Measurements from ENCODE around the gene GAS7.

The GAS7 gene

GRCh38 chr17:10183931-10184930 is 14.2 kb downstream of the GAS7 start:
- Histone ChIP-seq H2AFZ (ENCODE audit: insufficient read depth, low read length, poor library complexity) (no peak overlapping the region), H3K4me2 (ENCODE audit: low read length) (peak overlapping the region; percentile 1), H2BK5ac (ENCODE audit: low read depth, low read length, poor library complexity) (no peak overlapping the region), H3K4me3 (ENCODE audit: low read depth, low read length) (no peak overlapping the region), H3K4ac (ENCODE audit: low read depth, low read length) (no peak overlapping the region), H3K9ac (ENCODE audit: low read length) (no peak overlapping the region), H4K8ac (ENCODE audit: low read depth, low read length) (no peak overlapping the region), H2BK120ac (ENCODE audit: insufficient read depth, low read length, poor library complexity) (no peak overlapping the region), H3K27me3 (ENCODE audit: insufficient read depth, low read length) (no peaks in the 10 kb centered on the region), H3K27ac (ENCODE audit: low read depth, low read length) (no peak overlapping the region), H2AK5ac (ENCODE audit: low read length) (no peak overlapping the region), H3K18ac (ENCODE audit: low read length) (peak overlapping the region; percentile 56), H3K79me2 (ENCODE audit: control insufficient read depth, insufficient read depth, low read length, poor library complexity) (peaks cover 5% of the 10 kb centered on the region), H4K91ac (ENCODE audit: low read depth, low read length) (no peak overlapping the region), H3K14ac (ENCODE audit: low read length) (peak overlapping the region; percentile 48), H4K12ac (ENCODE audit: low read depth, low read length) (no peak overlapping the region), H2BK12ac (ENCODE audit: low read length) (peak overlapping the region; percentile 2), H3K9me3 (ENCODE audit: insufficient read depth, low read depth, low read length) (no peaks in the 10 kb centered on the region), H3K36me3 (ENCODE audit: control insufficient read depth in 1 of 2, insufficient read depth in 2 of 2, low read length in 2 of 2) (no peaks in the 10 kb centered on the region), H3K79me1 (ENCODE audit: low read length) (peaks cover 8% of the 10 kb centered on the region), H3K4me1 (ENCODE audit: control insufficient read depth in 1 of 2, insufficient read depth in 2 of 2, low read length in 2 of 2) (peaks cover 21 to 29% of the 10 kb centered on the region in 2 experiments), H3K23ac (ENCODE audit: low read length) (no peak overlapping the region)
- WGBS (ENCODE audit: extremely low coverage, insufficient coverage, insufficient read length), result no CpG with 5 or more reads among the region's 8 CpGs
- no peak for DNase-seq

DNA sequence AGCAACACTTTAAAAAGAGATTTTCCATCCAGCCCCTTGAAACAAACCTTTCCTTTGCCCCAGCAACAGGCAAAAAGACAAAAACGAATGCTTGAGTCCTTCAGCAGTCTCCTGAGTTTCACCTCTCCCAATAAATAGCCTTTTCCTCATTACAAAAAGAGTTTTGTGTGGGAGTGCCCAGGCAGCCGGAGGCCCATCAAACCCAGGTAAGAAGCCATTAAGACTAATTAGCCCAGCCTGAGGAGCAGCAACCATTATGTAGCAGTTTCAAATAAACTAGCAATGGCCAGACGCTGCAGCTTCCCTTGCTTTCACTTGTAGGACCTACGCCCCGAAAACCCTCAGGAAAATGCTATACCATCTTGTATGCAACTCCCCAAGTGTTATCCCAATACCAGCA is 15.6 kb downstream of the GAS7 start:
- H3K4me1 ChIP-seq (ENCODE audit: control insufficient read depth in 1 of 2, insufficient read depth in 2 of 2, low read length in 2 of 2), result peaks cover 29 to 37% of the 10 kb centered on the region in 2 experiments
- H3K4me3 ChIP-seq (ENCODE audit: low read depth, low read length), result no peak overlapping the region
- no peak overlapping the region for H4K12ac ChIP-seq (ENCODE audit: low read depth, low read length)
- no peaks in the 10 kb centered on the region for H3K27me3 ChIP-seq (ENCODE audit: insufficient read depth, low read length)
- no peak overlapping the region for H3K14ac ChIP-seq (ENCODE audit: low read length)
- no peak overlapping the region for H2AFZ ChIP-seq (ENCODE audit: insufficient read depth, low read length, poor library complexity)
- H3K79me2 ChIP-seq (ENCODE audit: control insufficient read depth, insufficient read depth, low read length, poor library complexity), result peaks cover 7% of the 10 kb centered on the region
- peak overlapping the region; percentile 44 for H3K4ac ChIP-seq (ENCODE audit: low read depth, low read length)
- no peaks in the 10 kb centered on the region for H3K36me3 ChIP-seq (ENCODE audit: control insufficient read depth in 1 of 2, insufficient read depth in 2 of 2, low read length in 2 of 2)
- H3K79me1 ChIP-seq (ENCODE audit: low read length), result peaks cover 17% of the 10 kb centered on the region
- no peak overlapping the region for H2AK5ac ChIP-seq (ENCODE audit: low read length)
- no CpG with 5 or more reads among the region's 5 CpGs for WGBS (ENCODE audit: extremely low coverage, insufficient coverage, insufficient read length)
- no peak overlapping the region for H2BK120ac ChIP-seq (ENCODE audit: insufficient read depth, low read length, poor library complexity)
- H2BK5ac ChIP-seq (ENCODE audit: low read depth, low read length, poor library complexity), result no peak overlapping the region
- H3K23ac ChIP-seq (ENCODE audit: low read length), result no peak overlapping the region
- no peak overlapping the region for H3K18ac ChIP-seq (ENCODE audit: low read length)
- DNase-seq, result no peak
- no peak overlapping the region for H2BK12ac ChIP-seq (ENCODE audit: low read length)
- no peak overlapping the region for H3K27ac ChIP-seq (ENCODE audit: low read depth, low read length)
- H4K91ac ChIP-seq (ENCODE audit: low read depth, low read length), result no peak overlapping the region
- H3K9ac ChIP-seq (ENCODE audit: low read length), result no peak overlapping the region
- no peak overlapping the region for H4K8ac ChIP-seq (ENCODE audit: low read depth, low read length)
- H3K9me3 ChIP-seq (ENCODE audit: insufficient read depth, low read depth, low read length), result no peaks in the 10 kb centered on the region
- H3K4me2 ChIP-seq (ENCODE audit: low read length), result no peak overlapping the region

- peak overlapping the region; percentile 57 for H4K8ac ChIP-seq (ENCODE audit: low read depth, low read length)
- peaks cover 9% of the 10 kb centered on the region for H3K79me2 ChIP-seq (ENCODE audit: control insufficient read depth, insufficient read depth, low read length, poor library complexity)
- H3K36me3 ChIP-seq (ENCODE audit: control insufficient read depth in 1 of 2, insufficient read depth in 2 of 2, low read length in 2 of 2), result no peaks in the 10 kb centered on the region
- H3K79me1 ChIP-seq (ENCODE audit: low read length), result peaks cover 15% of the 10 kb centered on the region
- DNase-seq, result peak in 1 of 2 donors; percentile 55
- H3K9ac ChIP-seq (ENCODE audit: low read length), result no peak overlapping the region
- peak overlapping the region; percentile 87 for H2BK12ac ChIP-seq (ENCODE audit: low read length)
- H3K4ac ChIP-seq (ENCODE audit: low read depth, low read length), result no peak overlapping the region
- H2BK5ac ChIP-seq (ENCODE audit: low read depth, low read length, poor library complexity), result peak overlapping the region; percentile 86
- peak overlapping the region; percentile 74 for H4K91ac ChIP-seq (ENCODE audit: low read depth, low read length)
- no peaks in the 10 kb centered on the region for H3K27me3 ChIP-seq (ENCODE audit: insufficient read depth, low read length)
- H3K27ac ChIP-seq (ENCODE audit: low read depth, low read length), result peak overlapping the region; percentile 95
- H3K4me2 ChIP-seq (ENCODE audit: low read length), result peak overlapping the region; percentile 32
- WGBS (ENCODE audit: extremely low coverage, insufficient coverage, insufficient read length), result no CpG with 5 or more reads among the region's 8 CpGs
- peak overlapping the region; percentile 18 for H4K12ac ChIP-seq (ENCODE audit: low read depth, low read length)
- peak overlapping the region; percentile 76 for H3K14ac ChIP-seq (ENCODE audit: low read length)
- H2AFZ ChIP-seq (ENCODE audit: insufficient read depth, low read length, poor library complexity), result no peak overlapping the region
- peak overlapping the region; percentile 71 for H2AK5ac ChIP-seq (ENCODE audit: low read length)
- no peaks in the 10 kb centered on the region for H3K9me3 ChIP-seq (ENCODE audit: insufficient read depth, low read depth, low read length)
- H3K23ac ChIP-seq (ENCODE audit: low read length), result no peak overlapping the region
- no peak overlapping the region for H3K4me3 ChIP-seq (ENCODE audit: low read depth, low read length)
- H3K4me1 ChIP-seq (ENCODE audit: control insufficient read depth in 1 of 2, insufficient read depth in 2 of 2, low read length in 2 of 2), result peaks cover 31 to 47% of the 10 kb centered on the region in 2 experiments
- peak overlapping the region; percentile 50 for H3K18ac ChIP-seq (ENCODE audit: low read length)
- H2BK120ac ChIP-seq (ENCODE audit: insufficient read depth, low read length, poor library complexity), result peak overlapping the region; percentile 87
Measured at GRCh38 chr17:10178506-10178991, 19.9 kb downstream of the GAS7 start.

DNA sequence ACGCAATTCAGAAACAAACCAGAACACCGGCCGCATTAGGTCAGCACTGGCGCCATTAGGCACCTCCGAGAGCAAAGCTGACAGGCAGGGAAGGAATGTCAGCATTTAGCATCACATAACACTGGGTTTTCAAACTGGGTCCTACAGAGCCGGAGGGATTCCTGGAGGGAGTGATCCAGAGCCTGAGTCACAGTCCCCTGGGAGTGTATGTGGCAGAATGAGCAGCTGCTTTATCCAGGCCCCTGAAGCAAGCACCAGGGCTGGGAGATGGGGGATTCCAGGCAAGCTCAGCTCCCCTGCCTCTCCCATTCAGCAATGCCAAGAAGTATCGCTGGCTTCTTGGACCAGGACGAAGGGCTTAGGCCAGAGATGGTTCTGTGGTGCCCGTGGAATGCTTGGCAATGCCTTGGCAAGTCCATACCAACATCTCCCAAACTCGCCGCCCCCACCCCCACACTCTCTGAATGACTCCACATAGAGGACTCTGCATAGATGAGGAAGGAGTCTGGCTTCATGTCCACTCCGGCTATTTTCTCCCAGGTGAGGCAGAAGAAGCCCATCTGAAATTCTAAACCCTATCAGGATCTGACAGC is 20.4 kb downstream of the GAS7 start:
- peaks cover 7% of the 10 kb centered on the region for H3K79me2 ChIP-seq (ENCODE audit: control insufficient read depth, insufficient read depth, low read length, poor library complexity)
- peak overlapping the region; percentile 63 for H3K14ac ChIP-seq (ENCODE audit: low read length)
- peak overlapping the region; percentile 32 for H3K4me2 ChIP-seq (ENCODE audit: low read length)
- DNase-seq, result peak; percentile 92 to 94
- H3K4ac ChIP-seq (ENCODE audit: low read depth, low read length), result no peak overlapping the region
- no peak overlapping the region for H4K12ac ChIP-seq (ENCODE audit: low read depth, low read length)
- no peaks in the 10 kb centered on the region for H3K27me3 ChIP-seq (ENCODE audit: insufficient read depth, low read length)
- peaks cover 15% of the 10 kb centered on the region for H3K79me1 ChIP-seq (ENCODE audit: low read length)
- H3K27ac ChIP-seq (ENCODE audit: low read depth, low read length), result peak overlapping the region; percentile 95
- H4K91ac ChIP-seq (ENCODE audit: low read depth, low read length), result peak overlapping the region; percentile 53
- peak overlapping the region; percentile 61 for H2BK12ac ChIP-seq (ENCODE audit: low read length)
- H4K8ac ChIP-seq (ENCODE audit: low read depth, low read length), result peak overlapping the region; percentile 57
- H2BK120ac ChIP-seq (ENCODE audit: insufficient read depth, low read length, poor library complexity), result peak overlapping the region; percentile 81
- H3K9ac ChIP-seq (ENCODE audit: low read length), result no peak overlapping the region
- H2BK5ac ChIP-seq (ENCODE audit: low read depth, low read length, poor library complexity), result peak overlapping the region; percentile 86
- H3K36me3 ChIP-seq (ENCODE audit: control insufficient read depth in 1 of 2, insufficient read depth in 2 of 2, low read length in 2 of 2), result no peaks in the 10 kb centered on the region
- peaks cover 29 to 43% of the 10 kb centered on the region in 2 experiments for H3K4me1 ChIP-seq (ENCODE audit: control insufficient read depth in 1 of 2, insufficient read depth in 2 of 2, low read length in 2 of 2)
- H3K9me3 ChIP-seq (ENCODE audit: insufficient read depth, low read depth, low read length), result no peaks in the 10 kb centered on the region
- H2AFZ ChIP-seq (ENCODE audit: insufficient read depth, low read length, poor library complexity), result no peak overlapping the region
- no CpG with 5 or more reads among the region's 12 CpGs for WGBS (ENCODE audit: extremely low coverage, insufficient coverage, insufficient read length)
- H2AK5ac ChIP-seq (ENCODE audit: low read length), result no peak overlapping the region
- H3K4me3 ChIP-seq (ENCODE audit: low read depth, low read length), result no peak overlapping the region
- peak overlapping the region; percentile 50 for H3K18ac ChIP-seq (ENCODE audit: low read length)
- H3K23ac ChIP-seq (ENCODE audit: low read length), result no peak overlapping the region

Measured in trophoblast cell (in vitro differentiated cells and primary cell).